ENCODE results near the gene UVRAG. TPM values are rescaled to one million over a fixed set of nuclear protein-coding genes. Genes with fewer than 3 reads are reported as not detected.

The UVRAG gene
- total and polyA plus RNA-seq, 7 donors: 6.2 to 16.8 (median 13.6) TPM

- TF ChIP-seq CTCF (IDR thresholded peaks at IDR 0.05): no peak
- Histone ChIP-seq H3K9me3 (no peaks in the 10 kb centered on the region), H3K27ac (no peak overlapping the region), H3K4me3 (no peak overlapping the region), H3K27me3 (ENCODE audit: insufficient read depth in 3 of 3, low read length in 2 of 3) (no peaks in the 10 kb centered on the region), H3K4me1 (peaks cover 19% of the 10 kb centered on the region), H3K36me3 (ENCODE audit: insufficient read depth in 1 of 2, low read depth in 1 of 2) (no peaks in the 10 kb centered on the region)
- ATAC-seq: no peak
- intact Hi-C loops (cut with DNase I): no loop called here
- WGBS, 3 donors: 60 to 93% (median 74%) methylated on average over 1 of the region's 1 CpG
- DNase-seq: no peak
Measured at GRCh38 chr11:75939516-75939915, 124.5 kb downstream of the UVRAG start.

- Histone ChIP-seq H3K4me3 (no peak overlapping the region), H3K4me1 (peaks cover 20% of the 10 kb centered on the region), H3K36me3 (ENCODE audit: insufficient read depth in 1 of 2, low read depth in 1 of 2) (no peaks in the 10 kb centered on the region), H3K27me3 (ENCODE audit: insufficient read depth in 3 of 3, low read length in 2 of 3) (no peaks in the 10 kb centered on the region), H3K27ac (no peak overlapping the region), H3K9me3 (no peaks in the 10 kb centered on the region)
- no peak for TF ChIP-seq CTCF (IDR thresholded peaks at IDR 0.05)
- ATAC-seq (no peak), DNase-seq (no peak)
- WGBS, 3 donors: 22 to 71% (median 29%) methylated on average over 1 of the region's 1 CpG
- intact Hi-C loops (cut with DNase I): no loop called here
Measured at GRCh38 chr11:75939992-75940391, 125.0 kb downstream of the UVRAG start.

GRCh38 chr11:75940911-75941310, 125.9 kb downstream of the UVRAG start:
- Histone ChIP-seq H3K27ac (no peak overlapping the region), H3K4me1 (peaks cover 29% of the 10 kb centered on the region), H3K27me3 (ENCODE audit: insufficient read depth in 3 of 3, low read length in 2 of 3) (no peaks in the 10 kb centered on the region), H3K9me3 (no peaks in the 10 kb centered on the region), H3K36me3 (ENCODE audit: insufficient read depth in 1 of 2, low read depth in 1 of 2) (no peaks in the 10 kb centered on the region), H3K4me3 (no peak overlapping the region)
- no peak for TF ChIP-seq CTCF (IDR thresholded peaks at IDR 0.05)
- no peak for ATAC-seq
- intact Hi-C loops (cut with DNase I): no loop called here
- no peak for DNase-seq

- no peaks in the 10 kb centered on the region for H3K27me3 ChIP-seq (ENCODE audit: insufficient read depth in 3 of 3, low read length in 2 of 3)
- peaks cover 31% of the 10 kb centered on the region for H3K4me1 ChIP-seq
- 95 to 97% (median 96%) methylated on average over 3 of the region's 3 CpGs for WGBS, 3 donors
- no peak for TF ChIP-seq CTCF (IDR thresholded peaks at IDR 0.05)
- H3K9me3 ChIP-seq: no peaks in the 10 kb centered on the region
- DNase-seq (no peak), ATAC-seq (no peak)
- intact Hi-C loops (cut with DNase I): no loop called here
- H3K4me3 ChIP-seq: no peak overlapping the region
- H3K27ac ChIP-seq: no peak overlapping the region
- H3K36me3 ChIP-seq (ENCODE audit: insufficient read depth in 1 of 2, low read depth in 1 of 2): no peaks in the 10 kb centered on the region
Measured at GRCh38 chr11:75944515-75944914, 129.5 kb downstream of the UVRAG start.

GRCh38 chr11:75945446-75945845, 130.4 kb downstream of the UVRAG start:
- DNase-seq (no peak), ATAC-seq (no peak)
- Histone ChIP-seq H3K27ac (no peak overlapping the region), H3K4me1 (peaks cover 30% of the 10 kb centered on the region), H3K27me3 (ENCODE audit: insufficient read depth in 3 of 3, low read length in 2 of 3) (no peaks in the 10 kb centered on the region), H3K4me3 (no peak overlapping the region), H3K36me3 (ENCODE audit: insufficient read depth in 1 of 2, low read depth in 1 of 2) (no peaks in the 10 kb centered on the region), H3K9me3 (no peaks in the 10 kb centered on the region)
- 87 to 100% (median 92%) methylated on average over 1 of the region's 1 CpG for WGBS, 3 donors
- intact Hi-C loops (cut with DNase I): no loop called here
- no peak for TF ChIP-seq CTCF (IDR thresholded peaks at IDR 0.05)
